Measurements from ENCODE around the gene ADGRA1.
"Not testable (repeated sequence)": the region's sequence is repeated elsewhere in the genome, so short reads cannot be mapped to it uniquely, and the experiment has no call there.

The ADGRA1 gene, protein sequence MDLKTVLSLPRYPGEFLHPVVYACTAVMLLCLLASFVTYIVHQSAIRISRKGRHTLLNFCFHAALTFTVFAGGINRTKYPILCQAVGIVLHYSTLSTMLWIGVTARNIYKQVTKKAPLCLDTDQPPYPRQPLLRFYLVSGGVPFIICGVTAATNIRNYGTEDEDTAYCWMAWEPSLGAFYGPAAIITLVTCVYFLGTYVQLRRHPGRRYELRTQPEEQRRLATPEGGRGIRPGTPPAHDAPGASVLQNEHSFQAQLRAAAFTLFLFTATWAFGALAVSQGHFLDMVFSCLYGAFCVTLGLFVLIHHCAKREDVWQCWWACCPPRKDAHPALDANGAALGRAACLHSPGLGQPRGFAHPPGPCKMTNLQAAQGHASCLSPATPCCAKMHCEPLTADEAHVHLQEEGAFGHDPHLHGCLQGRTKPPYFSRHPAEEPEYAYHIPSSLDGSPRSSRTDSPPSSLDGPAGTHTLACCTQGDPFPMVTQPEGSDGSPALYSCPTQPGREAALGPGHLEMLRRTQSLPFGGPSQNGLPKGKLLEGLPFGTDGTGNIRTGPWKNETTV

DNA sequence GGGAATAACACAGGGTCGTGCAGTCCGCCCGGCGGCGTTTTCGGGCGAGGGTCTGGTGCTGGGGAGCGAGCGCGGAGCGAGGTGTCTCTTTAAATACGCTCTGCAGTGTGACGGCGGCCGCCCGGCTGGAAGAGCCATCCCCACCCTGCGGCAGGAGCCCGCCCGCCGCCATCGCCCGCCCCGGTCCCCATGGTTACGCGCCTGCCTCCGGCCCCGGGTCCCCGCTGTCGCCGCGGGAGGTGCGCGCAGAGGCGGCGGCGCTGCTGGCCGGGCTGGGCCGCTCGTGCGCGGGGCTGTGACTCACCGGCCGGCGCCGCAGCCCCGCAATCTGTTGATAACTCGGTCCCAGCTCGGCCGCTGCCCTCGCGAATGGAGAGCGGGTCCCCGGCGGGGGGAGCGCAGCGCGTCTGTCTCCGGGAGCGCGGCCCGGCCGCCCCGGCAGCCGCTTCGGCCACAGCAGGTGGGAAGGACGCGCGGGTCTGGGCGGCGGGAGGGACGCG is at the start of gene ADGRA1:
ADGRA1 (plus strand) TSS at position 246 of the 500 bp plus-strand sequence. CDS start 986 bp downstream, outside the sequence.
- DNase-seq, result peak; percentile 82

DNA sequence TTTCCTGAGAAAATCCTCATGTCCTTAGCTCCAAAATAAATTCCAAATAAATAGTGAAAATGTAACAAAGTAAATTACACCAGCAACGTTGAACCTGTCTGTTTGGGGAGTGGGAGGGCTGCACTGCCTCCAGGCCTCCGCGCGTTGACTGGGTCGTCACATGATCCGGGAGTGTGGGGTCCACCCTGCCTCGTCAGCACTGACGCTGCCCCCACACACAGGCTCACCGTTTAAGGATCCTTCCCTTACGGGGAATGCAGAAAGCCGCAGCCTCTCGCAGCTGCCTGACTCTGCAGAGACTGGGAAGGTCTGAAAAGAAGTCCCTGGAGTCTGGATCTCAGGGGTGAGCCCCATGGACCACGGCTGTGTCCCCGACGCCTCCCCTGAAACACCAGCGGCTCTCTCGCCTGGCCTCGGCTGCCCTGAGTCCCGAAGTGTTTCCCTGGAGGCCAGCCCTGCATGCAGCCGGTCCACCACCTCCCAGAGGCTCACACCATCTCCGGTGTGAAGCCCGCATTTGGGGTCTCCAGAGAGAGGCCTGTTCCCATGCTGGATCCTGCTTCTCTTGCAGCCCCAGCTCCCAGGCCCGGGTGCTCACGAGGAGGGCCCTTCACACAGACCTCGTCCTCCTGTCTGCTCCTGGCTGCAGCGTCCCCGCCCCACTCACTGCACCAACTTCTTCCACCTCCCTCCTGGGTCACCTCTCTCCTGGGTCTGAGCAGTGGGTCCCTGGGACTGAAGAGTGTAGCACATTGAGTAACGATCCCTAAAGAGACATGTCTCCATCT is 49.5 kb upstream of the ADGRA1 start:
- no peak for DNase-seq

DNA sequence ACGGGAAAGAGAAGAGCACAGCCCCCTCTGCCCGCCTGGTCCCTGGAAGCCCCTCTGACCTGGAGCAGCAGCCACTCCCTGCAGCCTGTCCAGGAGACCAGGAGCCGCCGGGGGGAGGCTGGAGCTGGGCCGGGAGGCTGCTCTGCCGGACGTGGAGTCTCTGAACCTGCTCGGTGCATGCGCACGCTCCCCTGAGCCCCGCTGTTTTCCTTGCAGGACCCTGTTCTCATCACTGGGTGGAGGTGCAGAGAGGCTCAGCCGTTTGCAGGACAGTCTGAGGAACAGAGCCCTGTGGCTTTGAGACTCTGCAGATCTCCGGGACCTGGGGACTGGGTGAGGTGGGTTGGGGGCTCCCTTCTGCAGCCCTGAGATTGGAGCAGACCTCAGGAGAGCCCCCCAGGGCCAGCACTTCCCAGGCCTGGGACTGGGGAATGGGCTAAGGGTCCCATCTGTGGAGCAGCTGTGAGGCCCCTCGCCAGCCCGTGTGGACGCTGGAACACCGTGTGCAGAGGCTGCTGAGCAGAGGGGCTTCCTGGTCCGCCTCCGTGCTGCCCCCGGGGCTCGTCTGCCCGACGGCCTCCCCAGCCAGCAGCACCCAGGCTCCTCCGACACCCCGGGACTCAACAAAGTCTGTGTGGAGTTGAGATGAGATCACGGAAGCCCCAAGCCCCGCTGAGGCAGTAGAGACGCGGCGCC is 48.5 kb upstream of the ADGRA1 start:
- DNase-seq, result peak; percentile 66

DNA sequence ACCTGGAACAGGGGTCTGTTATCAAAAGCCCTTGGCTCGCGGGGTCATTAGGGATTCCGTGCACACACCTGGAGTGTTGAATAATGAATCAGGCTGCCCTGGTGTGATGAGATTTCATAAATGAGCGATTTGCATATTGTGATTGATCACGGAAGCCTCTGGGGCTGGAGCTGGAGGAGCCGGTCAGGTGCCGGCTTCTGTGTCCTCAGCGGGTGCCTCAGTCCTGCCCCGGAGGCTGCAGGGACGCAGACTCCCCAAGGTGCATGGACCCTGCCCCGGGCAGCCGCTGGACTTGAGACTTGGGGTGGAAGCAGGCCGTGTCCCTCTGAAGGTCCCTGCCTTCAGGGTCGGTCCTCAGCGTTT is 47.9 kb upstream of the ADGRA1 start:
- no peak for DNase-seq

DNA sequence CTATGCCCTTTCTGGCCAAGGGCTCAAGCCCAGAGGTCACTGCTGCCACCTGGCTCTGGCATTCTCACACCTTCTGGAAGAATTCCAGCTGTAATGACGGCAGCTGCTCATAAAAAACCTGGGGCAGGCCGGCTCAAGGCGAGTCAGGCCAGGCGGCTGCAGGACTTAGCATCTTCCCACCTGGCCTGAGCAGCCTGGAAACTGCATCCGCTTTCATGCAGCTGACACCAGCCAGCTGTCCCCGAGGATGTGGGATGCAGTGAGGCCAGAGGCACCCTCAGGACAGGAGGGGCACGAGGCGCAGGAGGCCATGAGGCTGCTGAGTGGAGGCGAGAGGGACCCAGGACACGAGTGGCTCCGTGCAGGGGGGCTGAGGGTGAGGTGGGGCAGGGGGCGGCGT is 47.5 kb upstream of the ADGRA1 start:
- no peak for DNase-seq

DNA sequence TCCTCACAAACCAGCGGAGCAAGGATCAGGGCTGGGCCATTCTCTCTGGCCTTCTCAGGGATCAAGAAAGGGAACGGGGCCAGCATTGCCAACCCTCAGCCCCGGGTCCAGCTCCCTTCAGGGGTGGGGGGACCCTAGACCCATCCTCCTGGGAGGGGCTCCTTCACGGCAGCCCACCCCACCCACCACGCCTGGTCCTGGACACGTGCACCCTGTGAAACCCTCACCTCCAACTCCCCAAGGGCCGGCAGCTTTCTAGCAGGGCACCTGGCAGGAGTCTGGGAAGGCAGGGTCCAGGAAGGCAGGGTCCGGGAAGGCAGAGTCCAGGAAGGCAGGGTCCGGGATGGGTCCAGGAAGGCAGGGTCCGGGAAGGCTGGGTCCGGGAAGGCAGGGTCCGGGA is 46.6 kb upstream of the ADGRA1 start:
- no peak for DNase-seq

DNA sequence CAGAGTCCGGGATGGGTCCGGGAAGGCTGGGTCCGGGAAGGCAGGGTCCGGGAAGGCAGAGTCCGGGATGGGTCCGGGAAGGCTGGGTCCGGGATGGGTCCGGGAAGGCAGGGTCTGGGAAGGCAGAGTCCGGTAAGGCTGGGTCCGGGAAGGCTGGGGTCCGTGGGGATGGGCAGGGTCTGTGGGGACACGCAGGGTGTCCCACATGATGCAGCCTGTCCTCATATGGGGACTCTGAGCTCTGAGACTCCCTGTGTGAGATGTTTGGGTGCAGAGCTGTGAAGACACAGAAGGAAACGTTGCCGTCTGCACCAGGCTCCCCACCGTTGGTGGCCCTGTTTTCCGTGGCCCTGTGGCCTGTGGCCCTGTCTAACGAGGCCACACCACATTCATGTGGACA is 45.7 kb upstream of the ADGRA1 start:
- no peak for DNase-seq

DNA sequence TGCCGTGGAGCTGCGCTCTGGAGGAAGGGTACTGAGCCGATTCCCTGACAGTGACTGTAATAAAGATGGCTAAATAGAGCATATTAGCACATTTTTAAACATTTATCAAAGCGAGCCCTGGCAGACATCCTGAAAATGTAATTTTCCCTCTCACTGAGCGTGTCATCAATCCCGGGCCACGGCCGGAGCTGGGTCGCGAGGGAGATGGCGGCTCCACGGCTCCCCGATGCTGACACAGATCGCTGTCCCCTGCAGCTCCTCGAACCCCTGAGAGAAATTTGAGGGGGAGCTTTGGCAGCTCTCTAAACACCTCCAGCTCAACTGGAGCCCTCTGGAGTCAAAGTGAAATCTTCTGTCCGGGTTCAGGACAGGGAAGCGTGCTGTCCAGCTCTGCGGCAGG is 44.9 kb upstream of the ADGRA1 start:
- no peak for DNase-seq

DNA sequence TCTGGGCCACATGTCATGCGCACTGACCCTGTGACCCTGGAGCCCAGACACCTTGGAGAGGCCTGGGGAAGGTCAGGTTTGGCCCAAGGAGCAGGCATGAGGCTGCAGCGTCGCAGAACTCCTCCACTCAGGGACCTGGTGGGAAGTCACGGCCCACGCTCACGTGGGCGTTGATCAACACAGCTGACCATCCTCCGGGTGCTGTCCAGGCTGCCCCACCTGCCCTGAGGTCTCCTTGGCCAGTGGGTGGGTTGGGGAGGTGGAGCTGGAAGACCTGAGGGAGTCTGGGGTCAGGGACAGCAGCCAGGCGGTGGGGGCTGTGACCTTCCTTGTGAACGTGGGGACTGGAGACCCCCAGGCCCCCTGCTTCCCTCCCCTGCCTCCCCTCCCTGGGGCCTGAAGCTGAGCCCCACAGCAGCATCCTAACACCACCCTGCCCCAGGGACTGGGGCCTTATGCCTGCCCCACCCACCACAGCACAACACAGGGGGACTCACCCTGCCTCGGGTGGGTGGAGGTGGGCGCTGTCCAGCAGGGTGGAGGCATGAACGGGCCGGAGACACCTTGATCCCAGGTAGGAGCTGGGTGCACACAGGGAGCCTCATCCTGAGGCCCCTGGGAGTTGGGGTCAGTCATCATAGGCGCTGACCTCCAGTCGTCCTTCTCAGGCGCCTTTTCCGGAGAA is 44.0 kb upstream of the ADGRA1 start:
- no peak for DNase-seq

DNA sequence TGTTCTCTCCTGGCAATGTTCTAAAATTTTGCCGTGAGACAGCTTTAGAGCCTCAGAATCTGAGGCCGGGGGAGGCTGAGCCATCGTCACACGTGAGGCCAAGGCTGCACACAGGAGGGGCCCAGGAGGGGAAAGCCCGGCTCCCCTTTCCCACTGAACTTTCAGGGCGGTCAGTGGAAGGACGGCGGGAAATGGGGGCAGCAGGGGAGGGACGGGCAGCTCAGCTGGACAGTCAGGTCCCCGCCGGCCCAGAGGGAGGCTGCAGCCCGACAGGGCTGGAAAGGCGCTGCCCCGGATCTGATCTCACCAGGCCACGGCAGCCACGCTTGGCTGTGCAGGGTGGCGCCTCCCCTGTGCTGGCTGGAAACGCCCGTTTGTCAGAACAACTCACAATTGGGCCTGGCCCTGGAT is 43.3 kb upstream of the ADGRA1 start:
- peak; percentile 69 for DNase-seq

DNA sequence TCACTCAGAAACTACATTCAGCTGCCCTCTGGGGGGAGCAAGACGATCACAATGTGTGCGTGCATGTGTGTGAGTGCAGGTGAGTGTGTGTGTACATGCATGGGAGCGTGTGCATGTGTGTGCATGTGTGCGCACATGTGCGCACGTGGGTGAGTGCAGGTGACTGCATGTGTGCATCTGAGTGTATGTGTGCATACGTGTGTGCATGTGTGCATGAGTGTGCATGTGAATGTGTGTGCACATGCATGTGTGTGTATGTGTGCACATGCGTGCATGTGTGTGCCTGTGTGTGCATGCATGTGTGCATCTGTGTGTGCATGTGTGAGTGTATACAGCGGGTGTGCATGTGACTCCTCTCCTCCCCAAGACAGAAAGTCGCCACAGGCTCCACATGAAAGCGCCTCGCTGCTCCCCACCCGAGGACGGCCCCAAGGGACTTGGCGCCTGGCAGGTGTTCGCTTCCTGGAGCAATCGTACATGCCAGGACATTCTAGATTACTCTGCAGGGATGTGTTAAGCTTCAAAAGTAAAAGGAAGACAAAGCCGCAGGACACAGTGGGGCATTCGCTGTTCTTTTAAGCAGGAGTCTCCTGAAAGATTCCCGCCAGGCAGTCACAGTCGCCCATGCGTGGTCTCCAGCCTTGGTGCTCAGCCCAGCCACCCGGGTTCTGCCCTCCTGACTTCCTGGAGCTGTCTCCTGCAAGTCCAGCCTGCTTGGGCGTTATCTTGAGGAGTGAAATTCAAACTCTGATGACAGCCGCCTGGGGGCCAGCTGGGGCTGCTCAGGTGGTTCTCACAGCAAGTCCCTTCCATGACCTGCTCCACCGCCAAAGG is 42.0 kb upstream of the ADGRA1 start:
- DNase-seq, result peak; percentile 66

DNA sequence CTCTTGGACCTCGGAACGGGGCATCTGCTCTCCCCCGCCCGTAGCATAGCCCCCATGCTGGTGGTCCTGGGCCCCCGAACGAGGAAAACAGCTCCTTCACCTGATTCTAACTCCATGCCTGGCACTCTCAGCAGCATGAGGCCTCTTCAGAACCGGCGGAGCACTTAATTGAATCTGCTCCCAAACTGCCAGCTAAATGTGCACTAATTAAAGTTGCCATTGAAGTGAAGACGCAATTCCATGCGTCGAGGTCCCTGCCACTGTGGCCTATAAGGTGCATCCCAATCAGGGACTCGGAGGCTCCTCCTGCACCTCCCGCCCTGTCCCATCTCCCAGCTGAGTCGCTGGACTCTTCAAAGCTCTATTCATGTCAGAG is 41.3 kb upstream of the ADGRA1 start:
- peak; percentile 58 for DNase-seq

DNA sequence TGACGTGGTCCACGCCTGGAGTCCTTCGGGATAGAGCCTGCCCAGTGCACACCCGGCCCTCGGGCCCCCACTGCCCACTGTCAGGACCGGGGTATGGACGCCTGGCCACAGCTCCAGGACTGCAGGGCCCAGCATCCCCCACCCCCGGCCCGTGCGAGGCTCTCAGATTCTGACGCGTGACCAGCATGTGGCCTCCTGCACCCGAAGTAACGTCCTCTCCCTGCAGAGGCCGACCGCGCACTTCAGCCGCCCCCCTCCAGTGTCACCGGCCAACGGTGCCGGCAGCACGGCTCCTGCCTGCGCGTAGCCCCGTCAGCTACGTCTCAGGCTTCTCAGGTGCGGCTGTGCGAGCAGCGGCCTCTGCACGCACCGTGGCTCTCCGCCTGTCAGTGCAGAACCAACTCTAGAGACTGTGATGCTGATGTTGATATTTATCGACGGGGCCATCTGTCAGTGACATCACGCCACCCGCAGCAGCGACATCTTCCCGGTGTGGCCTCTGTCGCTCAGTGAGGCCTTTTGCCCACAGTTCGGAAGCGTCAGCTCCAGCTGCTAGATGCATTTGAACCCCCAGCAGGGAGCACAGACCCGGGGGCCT is 40.1 kb upstream of the ADGRA1 start:
- peak; percentile 77 for DNase-seq

DNA sequence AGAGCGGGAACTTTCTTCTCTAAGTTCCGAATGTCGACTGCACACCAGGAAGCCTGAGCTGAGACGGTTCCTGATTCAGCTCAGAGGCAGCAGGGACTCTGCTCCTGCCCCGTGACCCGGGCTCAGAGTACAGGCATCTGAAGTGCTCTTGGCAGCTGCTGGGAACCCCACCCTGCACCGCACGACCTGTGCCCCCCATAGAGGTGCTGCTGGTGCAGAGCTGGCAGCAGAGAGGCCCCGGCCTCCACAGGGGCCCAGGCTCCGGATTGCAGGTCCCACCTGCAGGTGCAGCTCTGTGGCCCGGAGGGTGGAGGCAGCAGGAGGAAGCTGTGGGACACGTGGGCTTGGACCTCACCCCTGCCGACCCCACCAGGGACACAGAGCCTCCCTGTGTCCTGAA is 39.5 kb upstream of the ADGRA1 start:
- DNase-seq, result no peak

DNA sequence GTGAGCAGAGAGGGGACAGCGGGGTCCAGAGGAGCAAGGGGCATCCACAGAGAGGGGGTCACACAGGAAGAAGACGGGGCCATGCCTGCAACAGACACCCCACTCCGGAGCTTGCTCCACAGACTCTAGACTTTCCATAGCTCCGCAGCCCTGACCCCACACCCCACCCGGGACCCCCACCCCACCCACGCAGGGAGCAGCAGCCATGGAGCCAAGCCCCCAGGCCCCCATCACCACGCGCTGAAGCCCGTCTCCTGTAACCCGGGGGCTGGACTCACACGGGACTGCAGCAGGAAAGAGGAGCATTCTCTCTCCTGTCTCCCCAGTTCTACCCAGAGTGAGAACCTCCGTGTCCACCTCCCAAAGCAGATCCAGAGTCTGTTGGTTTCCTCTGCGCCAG is 38.8 kb upstream of the ADGRA1 start:
- no peak for DNase-seq

DNA sequence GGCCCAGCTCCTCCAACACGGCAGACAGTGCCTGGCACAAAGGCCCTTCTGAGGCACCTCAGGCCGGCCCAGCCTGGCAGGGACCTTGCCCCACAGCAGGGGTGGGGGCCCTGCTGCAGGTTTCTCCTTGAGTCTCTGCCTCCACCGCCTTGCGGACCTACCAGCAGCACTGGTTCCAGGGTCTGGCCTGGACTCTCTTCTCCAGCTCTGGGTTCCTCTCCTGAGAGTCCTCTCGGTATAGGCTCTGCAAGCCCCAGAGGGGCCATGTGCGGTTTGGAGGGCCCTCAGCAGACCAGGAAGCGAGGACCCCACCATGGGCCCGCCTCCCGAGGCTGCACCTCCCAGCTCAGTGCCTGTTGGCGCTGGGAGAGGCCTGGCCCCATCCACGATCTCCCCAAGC is 38.1 kb upstream of the ADGRA1 start:
- no peak for DNase-seq

DNA sequence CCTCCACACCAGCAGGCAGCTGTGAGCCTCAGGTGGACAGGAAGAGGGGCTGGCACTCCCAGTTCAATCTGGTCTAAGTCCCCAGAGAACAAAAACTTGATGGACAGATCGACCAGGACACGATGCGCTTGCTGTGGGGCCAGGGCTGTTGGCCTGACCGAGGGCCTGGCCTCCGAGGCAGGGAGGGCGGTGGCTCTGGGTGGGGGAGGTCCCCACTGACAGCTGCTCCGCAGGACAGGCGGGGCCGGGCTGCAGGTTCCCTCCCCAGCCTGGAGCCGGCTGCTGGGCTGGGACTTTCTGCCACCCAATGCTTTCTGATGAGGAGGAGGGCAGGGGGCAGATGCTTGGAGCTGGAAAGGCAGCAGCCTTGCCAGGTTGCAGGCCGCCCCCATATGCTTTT is 37.4 kb upstream of the ADGRA1 start:
- no peak for DNase-seq

DNA sequence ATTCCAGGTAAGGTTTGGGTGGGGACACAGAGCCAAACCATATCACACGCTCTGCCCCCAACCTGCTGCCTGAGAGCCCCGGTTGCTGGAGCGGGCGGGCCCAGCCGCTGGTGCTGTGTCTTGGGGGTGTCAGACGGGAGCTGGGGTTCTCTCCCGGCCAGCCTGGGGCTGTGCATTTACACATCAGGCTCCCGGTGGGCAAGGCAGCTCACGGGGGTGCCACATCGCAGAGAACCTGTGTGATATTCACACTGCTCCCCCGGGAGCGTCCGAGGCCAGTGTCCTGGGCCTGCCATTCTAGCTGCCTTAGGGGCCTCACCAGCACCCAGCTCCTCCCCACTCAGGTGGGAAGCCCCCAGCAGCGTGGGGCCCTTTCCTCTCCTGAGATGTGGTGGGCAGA is 35.6 kb upstream of the ADGRA1 start:
- DNase-seq, result no peak

DNA sequence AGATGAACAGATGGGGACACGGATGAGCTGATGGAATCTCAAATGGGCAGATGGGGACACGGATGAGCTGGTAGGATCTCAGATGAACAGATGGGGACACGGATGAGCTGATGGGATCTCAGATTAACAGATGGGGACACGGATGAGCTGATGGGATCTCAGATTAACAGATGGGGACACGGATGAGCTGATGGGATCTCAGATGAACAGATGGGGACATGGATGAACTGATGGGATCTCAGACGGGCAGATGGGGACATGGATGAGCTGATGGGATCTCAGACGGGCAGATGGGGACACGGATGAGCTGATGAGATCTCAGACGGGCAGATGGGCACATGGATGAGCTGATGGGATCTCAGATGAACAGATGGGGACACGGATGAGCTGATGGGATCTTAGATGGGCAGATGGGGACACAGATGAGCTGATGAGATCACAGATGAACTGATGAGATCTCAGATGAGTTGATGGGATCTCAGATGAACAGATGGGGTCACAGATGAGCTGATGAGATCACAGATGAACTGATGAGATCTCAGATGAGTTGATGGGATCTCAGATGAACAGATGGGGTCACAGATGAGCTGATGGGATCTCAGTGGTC is 34.1 kb upstream of the ADGRA1 start:
- DNase-seq, result not testable (repeated sequence)

DNA sequence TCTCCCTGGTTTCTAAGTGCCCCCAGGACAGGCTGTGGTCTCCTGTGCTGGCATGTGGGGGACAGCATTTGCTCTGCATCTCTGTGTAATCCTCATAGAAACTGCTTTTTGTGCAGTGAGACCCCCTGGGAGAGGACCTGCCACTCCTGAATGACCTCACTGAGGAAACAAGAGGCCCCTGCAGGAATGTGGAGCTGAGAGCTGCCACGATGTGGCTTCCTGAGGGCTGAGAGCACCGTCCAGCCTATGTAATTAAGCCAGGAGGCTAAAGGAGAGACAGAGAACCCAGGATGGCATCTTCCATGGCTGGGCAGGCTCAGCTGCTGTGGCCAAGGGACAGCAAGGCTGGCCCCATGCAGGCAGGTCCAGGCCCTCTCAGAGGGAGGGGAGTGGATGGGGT is 32.3 kb upstream of the ADGRA1 start:
- no peak for DNase-seq

DNA sequence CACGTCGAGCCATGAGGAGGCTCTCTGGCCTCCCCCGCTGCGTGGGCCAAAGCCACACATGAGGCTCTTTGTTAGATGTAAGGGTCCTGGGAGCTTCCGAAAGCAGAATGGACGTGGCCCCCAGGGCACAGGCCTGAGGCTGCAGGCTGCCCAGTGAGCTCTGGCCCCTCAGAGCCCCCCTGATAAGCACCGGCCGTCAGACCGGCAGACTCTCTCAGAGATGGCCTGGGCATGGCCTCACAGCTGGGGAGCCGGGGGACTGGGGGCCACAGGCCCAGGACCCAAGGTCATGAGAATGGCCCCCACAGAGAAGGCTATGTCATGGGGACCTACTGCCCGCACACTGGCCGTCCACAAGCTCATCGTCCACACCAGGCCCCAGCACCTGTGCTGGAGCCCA is 31.7 kb upstream of the ADGRA1 start:
- no peak for DNase-seq

Measured in retina (tissue), 1 donor.